DMS153 treated with DMSO at 0.1 percent for 48 hours (cell line): ENCODE results near the gene CUX1.
"Not testable (repeated sequence)": the region's sequence is repeated elsewhere in the genome, so short reads cannot be mapped to it uniquely, and the experiment has no call there.

Source experiments
- DNase-seq: peaks from one replicate; lab custom pipeline; 2025; ENCODE audit not compliant: unreplicated experiment; lab: John Stamatoyannopoulos, UW

The CUX1 gene

DNA sequence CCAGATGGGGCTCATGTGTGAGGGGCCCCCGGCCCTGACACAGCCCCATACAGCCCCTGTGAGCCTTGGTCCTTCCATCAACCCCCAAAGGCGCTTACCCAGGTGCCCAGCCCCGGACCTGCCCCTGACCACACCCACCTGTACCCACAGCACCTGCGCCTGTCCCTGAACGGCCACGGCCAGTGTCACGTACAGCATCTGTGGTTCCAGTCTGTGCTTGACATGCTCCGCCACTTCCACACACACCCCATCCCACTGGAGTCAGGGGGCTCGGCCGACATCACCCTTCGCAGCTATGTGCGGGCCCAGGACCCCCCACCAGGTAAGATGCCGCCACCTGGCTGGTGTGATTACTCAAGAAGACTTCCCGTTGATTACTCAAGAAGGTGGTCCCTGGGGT, 502.8 kb downstream of the CUX1 start:
- no peak for DNase-seq

DNA sequence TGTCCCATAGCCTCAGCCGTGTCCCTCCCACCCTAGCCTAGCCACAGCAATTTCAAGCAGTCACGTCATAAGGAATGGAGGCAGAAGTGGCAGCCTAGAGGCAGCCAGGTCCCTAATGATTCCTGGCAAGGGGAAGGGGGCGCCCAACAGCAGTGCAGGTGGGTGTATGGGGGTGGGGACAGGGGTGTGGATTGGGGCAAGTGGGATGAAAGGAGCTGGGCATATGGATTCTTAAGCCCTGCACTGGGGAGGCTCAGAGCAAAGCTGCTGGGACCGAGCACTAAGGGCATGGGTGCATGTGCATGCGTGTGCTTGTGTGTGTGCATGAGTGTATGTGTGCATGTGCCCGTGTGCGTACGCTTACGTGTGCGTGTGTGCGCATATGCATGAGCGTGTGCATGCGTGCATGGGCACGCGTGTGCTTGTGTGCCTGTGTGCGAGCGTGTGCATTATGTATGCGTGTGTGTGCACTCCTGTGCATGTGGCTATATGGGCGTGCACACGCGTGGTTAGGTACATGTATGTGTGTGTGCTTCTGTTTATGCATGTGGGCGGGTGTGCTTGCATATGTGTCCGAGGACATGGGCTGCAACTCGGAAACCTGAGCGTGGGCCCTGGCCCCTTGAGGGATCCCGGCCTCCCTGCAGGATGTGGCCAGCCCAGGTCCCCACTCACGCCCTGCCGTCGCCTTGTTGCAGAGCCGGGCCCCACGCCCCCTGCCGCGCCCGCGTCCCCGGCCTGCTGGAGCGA, 503.4 kb downstream of the CUX1 start:
- DNase-seq: no peak

DNA sequence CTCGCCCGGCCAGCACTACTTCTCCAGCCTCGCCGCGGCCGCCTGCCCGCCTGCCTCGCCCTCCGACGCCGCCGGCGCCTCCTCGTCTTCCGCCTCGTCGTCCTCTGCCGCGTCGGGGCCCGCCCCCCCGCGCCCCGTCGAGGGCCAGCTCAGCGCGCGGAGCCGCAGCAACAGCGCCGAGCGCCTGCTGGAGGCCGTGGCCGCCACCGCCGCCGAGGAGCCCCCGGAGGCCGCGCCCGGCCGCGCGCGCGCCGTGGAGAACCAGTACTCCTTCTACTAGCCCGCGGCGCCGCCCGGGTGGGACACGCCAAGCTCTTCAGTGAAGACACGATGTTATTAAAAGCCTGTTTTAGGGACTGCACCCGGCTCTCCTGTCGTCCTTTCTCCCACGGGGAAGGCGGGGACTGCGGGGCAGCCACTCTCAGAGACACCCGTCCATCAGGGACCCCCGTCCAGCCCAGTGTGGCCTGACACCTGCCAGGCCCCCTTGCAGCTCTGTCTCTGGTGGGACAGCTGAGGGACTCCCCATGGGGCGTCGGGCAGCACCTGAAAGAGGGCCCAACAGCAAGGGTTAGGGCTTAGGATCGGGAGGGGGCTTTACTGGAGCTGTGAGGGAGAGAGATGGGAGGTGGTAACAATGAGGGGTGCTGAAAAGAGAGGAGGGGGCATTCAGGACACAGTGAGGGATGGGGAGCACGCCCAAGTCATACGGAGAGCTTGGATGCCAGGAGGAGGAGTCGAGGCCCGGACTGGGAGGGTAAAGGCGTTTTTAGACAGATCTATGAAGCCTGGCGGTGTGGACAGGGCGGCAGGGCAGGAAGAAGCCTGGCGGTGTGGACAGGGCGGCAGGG, 504.1 kb downstream of the CUX1 start:
- peak; percentile 23 for DNase-seq

DNA sequence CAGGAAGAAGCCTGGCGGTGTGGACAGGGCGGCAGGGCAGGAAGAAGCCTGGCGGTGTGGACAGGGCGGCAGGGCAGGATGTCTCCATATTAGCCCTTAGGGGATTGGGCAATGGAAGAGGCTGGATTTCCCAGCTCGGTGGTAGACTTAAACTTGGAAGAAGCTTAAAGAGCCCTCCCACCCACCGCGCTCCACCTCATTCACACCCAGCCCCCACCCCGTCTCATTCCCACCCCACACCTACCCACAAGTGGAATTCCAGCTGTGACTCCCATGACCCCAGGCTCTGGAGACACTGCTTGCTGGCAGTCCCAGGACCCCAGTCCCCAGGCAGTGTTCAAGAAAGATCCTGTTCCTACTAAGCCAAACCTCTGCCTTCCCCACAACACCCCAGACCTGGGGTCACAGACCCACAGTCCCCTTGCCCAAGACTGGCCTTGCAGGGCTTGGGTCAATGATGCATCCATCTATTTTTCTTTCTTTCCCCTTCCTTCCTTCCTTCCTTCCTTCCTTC, 504.8 kb downstream of the CUX1 start:
- no peak for DNase-seq

DNA sequence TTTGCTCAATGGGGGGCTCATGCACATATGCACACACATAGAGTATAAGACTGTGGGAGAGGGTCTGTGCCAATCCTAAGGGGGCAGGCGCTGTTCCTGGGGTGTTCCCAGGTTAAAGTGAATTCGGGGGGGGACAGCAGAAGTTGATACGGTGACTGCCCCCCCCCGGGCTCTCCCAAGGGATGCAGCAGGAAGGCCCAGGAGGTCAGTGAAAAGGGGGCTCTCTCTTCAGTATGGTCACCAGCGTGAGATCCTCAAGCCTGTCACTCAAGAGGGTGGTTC, 506.4 kb downstream of the CUX1 start:
- no peak for DNase-seq

DNA sequence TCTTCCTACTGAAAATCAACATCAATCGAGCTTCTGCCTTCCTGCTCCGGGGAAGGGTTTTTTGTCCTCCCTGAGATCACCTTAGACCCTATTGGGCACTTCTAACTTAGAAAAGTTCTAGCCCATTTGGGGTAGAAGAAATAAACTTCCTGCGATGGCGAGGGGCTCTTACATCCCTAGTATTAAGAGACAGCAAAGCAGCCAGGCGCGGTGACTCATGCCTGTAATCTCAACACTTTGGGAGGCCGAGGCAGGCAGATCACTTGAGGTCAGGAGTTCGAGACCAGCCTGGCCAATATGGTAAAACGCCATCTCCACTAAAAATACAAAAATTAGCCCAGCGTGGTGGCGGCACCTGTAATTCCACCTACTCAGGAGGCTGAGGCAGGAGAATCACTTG, 507.7 kb downstream of the CUX1 start:
- DNase-seq: not testable (repeated sequence)

DNA sequence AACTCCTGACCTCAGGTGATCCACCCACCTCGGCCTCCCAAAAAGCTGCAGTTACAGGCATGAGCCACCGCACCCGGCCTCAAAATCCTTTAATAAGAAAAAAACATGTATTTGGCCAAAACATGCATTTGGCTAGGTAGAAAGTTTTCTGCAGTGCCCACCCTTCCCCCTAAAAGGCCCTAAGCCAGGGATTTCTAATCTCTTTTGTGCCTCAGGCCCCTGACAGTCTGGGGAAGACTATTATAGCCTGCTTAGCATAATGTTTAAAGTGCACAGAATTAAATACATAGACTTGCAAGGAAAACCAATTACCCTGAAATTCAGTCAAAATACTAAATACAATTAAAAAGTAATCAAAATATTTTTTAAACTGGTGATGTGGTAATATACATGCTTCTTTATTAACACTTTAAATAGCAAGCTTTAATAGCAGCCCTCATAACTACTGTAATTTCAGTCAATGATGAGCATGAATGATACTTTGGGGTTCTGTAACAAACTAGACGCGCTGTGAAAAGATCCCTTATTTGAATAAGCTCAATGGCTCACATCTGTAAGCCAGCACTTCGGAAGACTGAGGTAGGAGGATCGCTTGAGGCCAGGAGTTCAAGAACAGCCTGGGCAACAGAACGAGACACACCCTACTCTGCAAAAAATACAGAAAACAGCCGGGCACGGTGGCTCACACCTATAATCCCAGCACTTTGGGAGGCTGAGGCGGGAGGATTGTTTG, 508.9 kb downstream of the CUX1 start:
- DNase-seq: no peak

DNA sequence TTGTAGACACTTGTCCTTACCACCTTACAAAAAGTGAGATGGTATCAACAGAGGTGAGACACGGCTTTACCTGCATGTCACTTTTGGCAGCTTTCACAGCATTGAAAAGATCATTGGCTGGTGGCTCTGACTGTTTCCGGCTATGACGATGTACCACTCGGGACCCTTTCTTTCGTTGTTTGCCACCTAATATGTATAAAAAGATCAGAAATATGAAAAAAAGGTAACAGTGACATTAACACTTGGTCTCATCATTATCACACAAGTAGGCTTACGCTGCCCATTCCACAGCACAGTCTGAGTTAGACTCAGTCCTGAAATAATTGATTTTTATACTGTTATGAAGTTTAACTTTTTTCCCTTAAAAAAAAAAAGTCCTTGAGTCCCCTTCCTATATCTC, 509.8 kb downstream of the CUX1 start:
- not testable (repeated sequence) for DNase-seq

DNA sequence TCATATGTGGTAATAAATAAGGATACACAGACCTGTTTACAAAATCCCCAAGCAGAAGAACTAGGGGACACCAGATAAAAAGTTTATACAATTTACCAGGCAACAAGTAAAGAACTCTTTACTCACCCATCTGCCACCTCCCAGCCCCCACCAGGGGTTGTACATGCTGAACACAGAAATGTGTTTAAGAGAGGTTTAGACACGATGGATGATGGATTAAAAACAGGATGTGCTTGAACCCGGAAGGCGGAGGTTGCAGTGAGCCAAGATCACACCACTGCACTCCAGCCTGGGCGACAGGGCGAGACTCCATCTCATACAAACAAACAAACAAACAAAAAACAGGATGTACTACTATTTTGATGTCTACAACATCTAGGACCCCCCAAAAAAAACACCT, 511.4 kb downstream of the CUX1 start:
- DNase-seq: not testable (repeated sequence)

DNA sequence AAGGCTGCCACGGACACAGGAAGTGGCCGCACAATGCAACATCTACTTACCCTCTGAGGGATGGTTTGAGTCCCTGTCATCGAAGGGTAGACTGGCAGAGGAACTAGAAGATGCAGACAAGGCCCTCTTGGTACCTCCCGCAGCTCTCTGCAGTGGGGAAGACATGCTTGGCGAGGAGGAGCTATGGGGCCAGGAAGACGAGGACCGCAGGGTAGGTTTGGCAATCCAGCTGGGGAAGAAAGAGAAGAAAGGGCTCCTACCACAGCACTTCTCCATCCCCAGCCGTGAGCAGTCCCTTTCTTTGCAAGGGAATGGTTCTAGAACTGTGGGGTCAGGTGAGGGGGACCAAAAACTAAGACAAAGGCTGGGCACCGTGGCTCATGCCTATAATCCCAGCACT, 511.9 kb downstream of the CUX1 start:
- DNase-seq: not testable (repeated sequence)

DNA sequence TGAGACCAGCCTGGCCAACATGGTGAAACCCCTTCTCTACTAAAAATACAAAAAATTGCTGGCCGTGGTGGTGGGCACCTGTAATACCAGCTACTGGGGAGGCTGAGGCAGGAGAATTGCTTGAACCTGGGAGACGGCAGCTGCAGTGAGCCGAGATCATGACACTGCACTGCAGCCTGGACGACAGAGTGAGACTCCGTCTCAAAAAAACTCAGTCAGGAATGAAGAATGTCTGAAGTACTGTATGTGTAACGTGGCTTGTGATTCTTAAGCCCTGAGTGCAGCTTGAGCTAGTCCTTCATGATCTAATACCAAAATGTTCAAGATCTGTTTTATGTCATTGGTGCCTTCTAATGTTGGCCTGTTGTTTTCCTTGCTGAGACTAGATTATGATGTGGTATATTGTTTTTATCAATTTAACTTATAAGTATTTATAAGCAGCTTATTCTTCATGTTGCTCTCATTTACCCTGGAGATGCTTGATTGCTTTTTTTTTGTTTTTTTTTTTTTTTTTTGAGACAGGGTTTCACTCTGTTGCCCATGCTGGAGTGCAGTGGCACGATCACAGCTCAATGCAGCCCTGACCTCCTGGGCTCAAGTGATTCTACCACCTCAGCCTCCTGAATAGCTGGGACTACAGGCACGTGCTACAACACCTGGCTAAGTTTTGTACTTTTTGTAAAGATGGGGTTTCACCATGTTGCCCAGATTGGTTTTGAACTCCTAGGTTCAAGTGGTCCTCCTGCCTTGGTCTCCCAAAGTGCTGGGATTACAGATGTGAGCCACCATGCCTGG, 513.4 kb downstream of the CUX1 start:
- not testable (repeated sequence) for DNase-seq
